Measurements from ENCODE around the gene CBX8.

The CBX8 gene

DNA sequence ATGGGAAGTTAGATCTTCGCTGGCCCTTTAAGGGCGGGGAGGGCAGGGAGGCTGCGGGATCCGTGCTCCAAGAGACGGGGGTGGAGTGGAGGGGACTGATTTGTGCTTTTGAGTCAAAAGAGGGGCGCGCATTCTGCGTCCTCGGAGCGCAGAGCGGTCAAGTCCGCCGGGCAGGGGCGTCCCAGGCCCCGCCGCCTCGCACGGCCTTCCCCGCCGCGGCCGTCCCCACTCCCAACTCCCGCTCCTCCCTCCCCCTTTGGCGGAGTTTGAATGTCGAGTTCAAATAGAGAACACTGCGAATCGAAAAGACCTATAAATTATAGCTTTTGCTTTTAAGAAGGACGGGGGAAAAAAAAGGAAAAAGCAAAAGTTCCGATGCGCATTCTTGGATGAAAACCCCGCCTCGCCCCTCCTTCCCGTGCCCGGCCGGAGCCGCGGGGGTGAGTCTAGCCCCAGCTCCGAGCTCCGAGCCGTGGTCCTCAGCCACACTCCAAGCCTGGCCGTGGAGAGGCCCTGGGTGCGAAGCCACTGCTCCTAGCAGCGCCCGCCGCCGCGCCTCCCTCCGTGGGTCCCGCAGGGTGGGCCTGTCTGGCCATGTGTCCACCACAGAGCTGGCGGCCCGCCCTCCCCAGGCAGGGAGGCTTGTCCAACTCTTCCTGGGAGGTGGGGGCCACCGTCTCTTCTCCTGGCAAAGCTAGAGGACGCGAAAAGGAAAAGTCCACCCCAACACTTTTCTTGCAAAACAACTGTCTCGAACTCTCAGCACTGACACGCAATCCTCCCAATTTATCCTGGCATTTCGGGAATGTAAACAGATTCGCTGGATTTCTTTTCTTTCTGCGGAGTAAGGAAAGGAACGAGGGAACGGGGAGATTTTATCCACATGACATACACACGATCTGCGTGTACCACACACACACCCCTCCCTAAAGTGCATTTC lies 3.6 kb downstream of the CBX8 start:
- no peak for DNase-seq (ENCODE audit: low read depth)

DNA sequence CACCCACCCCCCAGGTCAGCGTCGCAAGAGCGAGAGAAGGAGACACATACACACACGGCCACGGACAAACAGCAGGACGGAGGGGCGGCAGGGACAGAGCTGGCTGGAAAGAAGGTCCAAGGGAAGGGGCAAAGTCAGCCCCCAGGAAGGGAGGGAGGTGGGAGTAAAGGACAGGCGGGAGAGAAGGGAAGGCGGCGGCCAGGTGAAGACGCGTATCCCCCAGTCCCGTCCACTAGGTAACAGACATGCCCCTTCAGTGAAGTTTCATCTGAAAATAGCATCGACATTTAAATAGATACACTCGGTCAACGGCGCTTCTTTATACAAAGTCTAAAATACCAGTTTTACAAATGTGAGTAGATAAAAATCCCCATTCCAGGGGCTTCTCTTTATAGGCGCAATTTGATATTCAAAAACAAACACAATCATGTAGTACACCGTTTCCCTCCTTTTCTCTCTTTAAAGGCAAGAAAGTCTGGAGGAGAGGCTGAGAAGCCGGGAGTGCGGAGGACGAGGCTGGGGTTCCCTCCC lies 4.5 kb downstream of the CBX8 start:
- DNase-seq (ENCODE audit: low read depth): no peak

DNA sequence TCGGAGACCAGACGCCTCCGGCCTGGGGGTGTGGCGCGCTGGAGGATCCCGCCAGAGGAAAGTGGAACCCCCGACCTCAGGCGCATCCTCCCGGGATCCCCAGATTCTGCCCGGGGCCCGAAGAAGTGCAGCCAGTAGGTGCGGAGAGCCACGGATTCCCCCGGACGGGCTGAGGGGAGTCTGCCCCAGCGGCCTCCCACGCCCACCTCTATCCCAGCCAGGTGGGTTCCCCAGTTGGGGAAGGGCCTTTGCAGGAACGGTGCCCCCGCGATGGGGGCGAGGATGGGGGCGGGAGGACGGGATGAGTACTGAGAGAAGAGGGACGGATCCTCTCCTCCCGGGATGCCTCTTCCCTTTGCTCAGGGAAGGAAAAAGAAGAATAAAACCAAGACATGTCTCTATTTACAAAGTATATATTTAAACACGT lies 5.1 kb downstream of the CBX8 start:
- DNase-seq (ENCODE audit: low read depth): no peak

DNA sequence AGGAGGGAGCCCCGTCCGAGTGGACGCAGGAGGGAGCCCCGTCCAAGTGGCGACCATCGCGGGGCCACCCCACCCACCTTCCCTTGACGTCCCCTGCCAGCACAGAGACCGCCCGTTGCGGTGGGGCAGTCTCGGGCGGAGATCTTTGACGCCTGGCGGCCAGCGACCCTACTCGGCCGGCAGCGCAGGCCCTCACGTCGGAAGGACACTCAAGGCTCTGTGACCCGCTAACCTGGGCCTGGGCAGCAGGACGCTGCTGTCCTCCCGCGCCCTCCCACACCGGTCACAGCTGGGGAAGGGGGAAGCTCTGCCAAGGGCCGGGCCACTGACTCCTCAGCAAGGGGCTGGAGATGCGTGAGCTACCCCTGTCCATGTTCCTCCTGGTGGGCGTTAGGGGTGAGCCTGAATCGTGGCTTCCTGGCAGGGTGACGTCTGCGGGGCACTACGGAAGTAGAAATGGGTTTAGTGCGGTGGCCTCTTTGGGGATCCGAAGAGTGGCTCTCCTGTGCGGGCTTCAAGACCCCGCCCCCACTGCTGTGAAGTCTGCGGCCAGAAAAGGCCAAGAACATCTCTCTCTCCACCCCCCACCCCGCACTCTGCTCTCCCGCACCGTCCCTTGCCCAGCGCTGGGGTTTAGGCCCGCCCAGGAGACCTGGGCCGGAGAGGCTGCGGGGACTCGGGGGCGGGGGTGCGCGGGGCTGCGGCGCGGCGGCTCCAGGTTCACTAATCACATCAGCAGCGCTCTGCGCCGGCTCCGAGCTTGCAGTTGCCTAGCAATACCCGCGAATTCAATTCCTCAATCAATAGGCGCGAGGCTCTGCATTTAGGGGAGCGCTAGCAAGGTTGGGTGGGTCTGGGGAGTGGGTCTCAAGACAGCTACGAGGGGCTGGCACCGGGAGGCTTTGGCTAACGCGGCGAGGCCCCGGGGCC lies 5.8 kb downstream of the CBX8 start:
- DNase-seq (ENCODE audit: low read depth): no peak

DNA sequence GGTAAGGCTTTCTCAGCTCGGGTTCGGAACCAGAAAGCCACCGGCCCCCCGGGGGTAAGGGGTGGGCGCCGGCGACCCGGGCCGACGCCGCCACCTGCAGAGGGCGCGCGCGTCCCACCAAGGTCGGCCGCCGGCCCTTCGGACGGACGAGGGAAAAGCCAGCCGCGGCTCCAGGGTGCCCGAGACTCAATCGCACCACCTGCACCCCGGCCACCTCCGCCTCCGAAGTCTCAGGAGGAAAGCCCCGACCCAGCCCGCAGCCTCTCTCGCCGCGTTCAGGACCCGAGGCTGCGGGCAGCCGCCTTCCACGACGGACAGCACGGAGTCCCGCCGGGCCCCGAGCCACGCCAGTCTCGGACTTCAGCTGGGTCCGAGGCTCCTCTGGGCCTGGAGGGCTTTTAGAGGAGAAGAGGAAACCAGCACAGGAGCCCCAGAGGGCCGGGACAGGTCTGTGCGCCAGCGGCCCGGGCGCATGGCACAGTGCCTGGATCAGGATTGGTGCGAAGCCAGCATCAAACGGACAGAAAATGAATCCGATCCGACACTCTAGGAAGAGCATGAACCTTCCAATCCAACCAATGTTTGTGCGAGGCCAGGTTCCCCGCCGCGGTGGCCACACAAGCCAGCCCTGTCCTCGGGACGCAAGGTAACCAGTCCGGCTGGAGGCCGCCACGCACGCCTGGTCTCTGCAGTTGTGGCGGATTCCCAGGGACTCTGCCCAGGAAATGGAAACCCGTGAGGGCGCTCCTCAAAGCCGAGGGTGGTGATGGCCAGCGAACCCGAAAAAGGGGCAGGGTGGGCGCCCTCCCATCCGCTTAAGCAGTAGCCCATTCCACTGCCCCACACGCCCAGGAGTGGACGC lies 6.7 kb downstream of the CBX8 start:
- DNase-seq (ENCODE audit: low read depth): no peak

DNA sequence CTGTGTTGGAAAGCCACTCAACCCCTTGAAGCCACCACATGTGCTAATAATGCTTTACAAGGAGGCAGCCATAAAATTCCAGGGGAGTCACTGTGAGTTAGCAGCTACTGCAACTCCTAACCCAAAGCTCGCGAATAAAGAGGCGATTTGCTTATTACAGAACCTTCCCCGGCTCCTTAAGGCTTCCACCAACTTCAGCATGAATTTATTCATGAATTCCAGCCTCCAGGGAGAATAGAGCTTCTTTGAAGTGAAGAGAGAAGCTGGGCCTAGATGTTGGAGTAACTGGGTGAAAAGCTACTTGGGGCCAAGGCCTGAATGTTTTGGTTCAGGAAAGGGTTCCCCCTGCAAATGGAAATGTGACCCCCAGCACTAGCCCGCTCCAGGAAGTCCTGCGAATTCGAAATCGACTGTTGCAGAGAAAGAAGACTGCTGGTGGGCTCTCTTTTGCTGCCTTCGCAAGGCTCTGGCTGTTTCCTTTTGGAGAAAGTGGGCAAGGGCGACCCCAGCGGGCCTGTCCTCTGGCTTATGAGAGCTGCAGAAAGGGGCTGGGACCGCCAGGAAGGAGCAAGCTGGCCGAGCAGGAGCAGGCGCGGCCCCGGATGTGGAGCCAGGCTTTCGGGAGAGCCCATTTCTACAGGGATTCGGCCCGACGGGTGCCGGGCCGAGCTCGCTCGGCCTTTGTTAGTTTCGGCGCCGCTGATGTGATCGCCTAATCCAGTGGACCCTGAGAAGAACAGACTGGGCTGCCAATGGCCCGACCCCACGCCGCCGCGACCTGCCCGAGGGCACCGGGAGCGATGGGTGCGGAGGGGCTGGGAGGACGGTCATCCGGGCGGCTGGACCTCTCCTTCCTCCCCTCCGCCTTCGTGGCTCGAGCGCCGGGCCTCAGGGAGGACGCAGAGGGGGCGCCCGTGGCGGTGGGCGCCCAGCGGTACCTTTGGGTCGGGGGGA lies 7.6 kb downstream of the CBX8 start:
- no peak for DNase-seq (ENCODE audit: low read depth)

DNA sequence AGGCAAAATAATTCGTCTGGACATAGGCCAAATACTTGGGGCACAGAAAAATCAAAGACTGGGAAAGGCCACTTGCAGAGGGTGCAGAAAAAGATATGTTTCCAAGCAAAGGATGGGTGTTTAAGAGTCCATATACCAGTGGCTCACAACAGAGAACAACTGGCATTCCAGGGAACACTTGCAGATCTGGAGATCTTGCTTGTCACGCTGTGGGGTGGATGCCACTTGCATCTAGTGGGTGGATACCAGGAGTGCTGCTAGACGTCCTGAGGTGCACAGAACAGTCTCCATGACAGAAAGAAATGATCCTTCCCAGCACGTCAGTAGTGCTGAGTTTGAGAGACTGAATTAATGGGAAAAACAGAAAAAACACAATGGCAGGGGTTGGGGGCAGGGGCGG lies 8.4 kb downstream of the CBX8 start:
- no peak for DNase-seq (ENCODE audit: low read depth)

DNA sequence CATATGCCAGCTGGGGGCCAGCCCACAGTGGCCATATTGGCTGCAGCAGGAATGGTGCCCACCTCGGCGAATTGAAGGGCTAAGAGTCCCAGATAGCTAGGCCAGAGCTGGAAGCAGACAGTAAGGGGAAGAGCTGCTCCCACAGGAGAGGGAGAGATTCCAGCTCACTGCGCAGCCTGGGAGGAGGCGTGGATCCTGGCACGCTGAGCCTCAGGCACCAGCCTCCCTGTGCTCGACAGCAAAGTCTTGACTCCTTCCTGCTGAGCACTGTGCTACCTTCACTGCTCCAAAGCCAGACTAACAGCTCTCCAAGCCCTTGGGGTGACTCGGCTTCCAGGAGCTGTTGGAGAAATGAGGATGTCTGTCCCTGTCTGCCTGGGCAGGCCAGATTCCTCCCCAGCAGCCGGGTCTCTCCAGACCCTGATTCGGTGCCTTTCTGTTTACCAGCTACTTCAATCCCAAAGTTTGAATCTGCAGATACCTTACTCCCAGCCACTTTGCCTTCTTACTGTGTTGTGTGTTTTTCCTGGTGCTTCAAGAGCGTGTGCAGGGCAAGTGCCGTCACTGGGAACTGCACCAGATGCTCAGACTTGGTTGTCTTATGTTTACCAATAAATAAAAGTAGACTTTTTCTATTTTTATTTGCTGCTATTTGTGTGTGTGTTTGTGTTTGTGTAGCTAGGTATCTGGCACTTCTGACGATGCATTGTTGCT lies 9.8 kb downstream of the CBX8 start:
- no peak for DNase-seq (ENCODE audit: low read depth)

DNA sequence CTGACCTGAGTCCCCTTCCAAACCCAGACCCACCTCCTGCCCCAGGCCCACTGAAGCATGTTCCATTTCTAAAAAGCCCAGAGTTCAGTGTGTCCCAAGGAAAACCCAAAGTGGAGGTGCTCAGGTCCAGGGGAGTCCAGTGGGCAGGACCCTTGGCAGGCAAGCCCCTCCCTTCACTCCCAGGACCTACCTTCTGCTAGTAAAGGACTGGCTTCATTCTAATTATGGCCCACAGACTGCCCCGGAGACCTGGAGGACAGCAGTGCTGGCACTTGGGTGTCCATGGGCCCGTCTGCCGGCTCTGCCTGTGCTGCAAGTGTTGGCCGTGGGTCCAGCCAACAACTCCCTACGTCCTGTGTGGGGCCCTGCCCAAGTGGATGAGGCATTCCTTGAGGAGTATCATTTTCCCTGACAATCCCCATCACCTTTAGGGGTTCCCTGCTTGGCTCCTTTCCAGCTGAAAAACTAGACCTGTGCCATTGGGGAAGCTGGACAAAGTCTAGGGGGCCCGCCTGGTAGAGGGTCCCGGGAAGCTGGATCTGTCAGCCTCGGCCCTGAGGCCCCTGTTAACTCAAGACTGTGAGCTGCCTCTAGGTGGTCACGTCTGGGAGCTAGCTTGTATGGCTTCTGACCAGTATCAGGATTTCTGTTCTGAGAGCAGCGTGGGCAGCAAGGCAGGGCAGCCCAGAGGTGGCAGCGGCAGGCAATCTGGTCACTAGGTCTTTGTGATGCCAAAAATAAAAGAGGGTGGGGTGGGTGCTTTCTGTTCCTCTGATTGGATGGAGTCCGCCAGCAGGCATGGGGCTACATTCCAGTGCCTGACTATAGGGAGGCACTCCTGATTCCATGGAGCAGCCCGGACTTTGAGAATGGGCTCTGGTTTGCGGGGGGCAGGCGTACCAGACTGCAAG lies 10.7 kb downstream of the CBX8 start:
- no peak for DNase-seq (ENCODE audit: low read depth)

DNA sequence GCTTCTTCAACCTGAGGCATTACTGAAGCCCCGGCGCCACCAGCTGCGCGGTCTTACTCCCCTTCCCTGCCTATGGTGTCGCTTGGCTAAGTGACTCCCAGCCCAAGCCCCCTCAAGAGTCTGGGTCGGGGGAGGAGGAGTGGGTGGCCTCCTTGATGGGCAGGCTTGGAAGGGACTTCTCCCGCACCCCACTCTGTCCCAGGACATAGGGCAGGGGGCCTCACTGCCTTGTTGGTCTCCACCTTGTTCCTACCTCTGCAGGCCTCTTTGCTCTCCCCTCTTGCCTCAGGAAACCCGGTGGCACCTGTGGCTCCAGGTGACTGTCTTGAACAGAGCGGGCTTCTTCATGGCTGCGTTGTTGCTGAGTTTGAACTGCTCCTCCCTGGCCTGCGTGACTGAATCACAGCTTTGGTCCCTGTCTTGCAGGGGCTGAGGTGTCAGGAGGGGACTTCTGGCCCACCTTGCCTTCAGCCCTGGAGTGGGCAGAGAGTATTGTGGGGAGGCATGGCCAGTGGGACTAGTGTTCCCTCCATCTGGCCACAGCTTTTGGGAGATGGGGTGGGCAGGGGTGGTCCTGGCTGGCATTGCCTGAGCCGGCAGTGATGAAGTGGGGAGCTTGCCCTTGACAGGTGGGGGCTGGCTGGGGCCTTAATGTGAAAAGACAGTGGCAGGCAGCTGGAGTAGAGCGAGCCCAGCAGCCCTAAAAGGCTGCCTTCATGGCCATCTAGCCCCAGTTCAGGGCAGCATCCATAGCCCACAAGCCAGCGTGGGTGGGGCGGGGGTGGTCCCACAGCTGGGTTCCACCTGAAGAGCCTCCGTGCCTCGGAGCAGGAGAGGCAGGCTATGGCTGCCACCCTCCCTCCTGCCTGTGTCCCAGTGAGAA lies 11.6 kb downstream of the CBX8 start:
- DNase-seq (ENCODE audit: low read depth): no peak

DNA sequence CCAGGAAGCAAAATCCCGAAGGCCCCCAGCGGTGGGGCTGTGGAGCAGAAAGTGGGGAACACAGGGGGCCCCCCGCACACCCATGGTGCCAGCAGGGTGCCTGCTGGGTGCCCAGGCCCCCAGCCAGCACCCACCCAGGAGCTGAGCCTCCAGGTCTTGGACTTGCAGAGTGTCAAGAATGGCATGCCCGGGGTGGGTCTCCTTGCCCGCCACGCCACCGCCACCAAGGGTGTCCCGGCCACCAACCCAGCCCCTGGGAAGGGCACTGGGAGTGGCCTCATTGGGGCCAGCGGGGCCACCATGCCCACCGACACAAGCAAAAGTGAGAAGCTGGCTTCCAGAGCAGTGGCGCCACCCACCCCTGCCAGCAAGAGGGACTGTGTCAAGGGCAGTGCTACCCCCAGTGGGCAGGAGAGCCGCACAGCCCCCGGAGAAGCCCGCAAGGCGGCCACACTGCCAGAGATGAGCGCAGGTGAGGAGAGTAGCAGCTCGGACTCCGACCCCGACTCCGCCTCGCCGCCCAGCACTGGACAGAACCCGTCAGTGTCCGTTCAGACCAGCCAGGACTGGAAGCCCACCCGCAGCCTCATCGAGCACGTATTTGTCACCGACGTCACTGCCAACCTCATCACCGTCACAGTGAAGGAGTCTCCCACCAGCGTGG lies 12.4 kb downstream of the CBX8 start:
- no peak for DNase-seq (ENCODE audit: low read depth)

DNA sequence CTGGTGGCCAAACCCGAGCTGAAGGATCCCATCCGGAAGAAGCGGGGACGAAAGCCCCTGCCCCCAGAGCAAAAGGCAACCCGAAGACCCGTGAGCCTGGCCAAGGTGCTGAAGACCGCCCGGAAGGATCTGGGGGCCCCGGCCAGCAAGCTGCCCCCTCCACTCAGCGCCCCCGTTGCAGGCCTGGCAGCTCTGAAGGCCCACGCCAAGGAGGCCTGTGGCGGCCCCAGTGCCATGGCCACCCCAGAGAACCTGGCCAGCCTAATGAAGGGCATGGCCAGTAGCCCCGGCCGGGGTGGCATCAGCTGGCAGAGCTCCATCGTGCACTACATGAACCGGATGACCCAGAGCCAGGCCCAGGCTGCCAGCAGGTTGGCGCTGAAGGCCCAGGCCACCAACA lies 13.0 kb downstream of the CBX8 start:
- no peak for DNase-seq (ENCODE audit: low read depth)

DNA sequence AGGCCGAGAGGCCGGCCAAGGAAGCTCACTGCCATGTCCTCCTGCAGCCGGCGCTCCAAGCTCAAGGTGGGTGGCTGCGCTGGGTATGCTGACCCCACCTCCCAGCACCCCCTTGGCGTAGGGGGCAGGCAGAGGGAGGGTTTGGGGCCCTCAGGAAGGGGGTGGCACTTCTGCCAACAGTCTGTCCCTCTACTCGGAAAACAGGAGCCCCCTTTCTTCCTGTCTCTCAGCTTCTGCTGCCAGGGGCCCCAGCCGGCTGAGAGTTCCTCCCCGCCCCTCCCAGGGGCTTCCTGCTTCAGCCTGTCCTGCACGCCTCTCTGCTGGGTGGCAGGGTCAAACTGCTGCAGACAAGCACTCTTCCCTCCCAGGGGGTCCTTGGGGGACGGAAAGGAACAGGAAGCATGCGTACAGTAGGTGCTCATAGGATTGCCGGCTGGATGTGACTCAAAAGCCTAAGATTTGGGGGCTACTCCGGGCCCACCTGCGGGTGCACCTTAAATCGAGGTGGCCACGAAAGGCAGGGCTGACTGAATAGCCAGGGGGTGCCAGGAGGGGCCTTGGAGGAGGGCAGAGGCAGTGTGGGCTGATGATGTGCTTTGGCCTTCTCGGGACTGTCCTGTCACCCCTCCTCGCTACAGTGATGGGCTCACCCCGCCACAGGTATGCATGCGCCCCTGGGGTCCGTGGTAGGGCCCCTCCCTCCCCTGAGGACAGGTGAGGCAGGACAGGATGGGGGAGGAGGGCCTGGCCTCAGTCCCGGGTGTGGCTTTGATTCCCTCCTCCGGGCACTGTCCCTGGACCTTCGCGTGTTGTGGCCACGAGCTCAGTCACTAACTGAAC lies 14.9 kb downstream of the CBX8 start:
- no peak for DNase-seq (ENCODE audit: low read depth)

DNA sequence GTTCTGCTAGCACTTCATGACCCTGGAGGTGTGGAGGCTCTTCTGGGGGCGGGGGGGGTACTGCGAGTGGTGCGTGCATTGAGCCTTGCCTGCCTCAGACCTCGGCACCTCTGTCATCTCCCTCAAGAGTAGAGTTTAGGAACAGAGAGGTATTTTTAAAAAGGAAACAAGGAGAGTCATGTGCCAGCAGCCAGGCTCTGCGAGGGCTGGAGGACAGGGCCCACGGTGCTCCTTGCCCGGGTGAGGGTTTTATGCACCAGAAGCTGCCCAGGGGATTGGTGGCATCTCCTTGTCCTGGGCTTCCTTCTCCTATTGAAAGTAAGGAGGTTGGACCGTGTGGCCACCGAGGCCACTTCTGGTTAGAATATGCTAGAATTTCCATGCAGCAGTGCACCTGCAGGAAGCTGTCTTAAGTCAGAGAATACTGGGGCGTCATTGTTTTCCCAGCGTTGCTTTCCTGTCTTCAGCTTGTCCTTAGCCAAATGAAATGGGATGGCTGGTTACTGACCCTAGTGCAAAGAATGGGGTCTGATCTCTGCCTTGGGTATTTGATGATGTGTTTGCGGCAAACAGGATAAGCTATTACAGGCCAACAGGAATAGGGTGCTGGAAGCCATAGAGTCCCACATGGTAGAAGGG lies 15.7 kb downstream of the CBX8 start:
- no peak for DNase-seq (ENCODE audit: low read depth)

DNA sequence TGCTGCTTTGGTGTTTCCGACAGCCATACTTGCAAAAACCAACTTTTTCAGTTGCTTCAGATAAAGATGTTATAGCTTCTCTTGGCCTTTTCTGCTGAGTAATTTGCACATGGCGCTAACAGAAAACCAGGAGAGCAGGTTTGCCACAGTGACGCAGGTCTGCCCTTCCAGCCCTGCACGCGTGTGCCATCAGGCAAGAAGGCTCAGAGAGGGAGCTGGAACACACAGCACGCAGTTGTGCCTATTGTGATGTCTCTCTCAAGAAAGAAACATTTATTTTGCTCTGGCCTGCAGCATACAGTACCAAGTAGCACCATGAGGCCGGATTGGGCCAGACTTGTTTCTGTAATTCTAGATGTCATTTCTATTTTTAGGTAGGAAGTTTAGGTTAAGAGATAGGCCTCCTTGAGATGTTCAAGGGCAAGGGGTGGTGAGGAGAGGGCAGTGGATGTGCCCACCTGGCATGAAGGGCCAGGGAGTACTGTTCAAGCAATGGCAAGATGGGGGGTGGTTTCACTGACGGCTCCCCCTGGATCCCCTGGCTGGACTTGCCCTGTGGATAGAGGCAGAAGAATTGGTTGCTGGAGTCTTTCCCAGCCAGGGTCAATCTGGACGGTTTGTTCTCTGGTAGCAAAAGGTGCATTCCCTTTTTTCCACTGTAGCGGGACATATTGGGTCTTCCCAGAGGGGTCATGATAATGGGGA lies 17.1 kb downstream of the CBX8 start:
- DNase-seq (ENCODE audit: low read depth): no peak
